Measurements from ENCODE around the gene IL26.

The IL26 gene

GRCh38 chr12:68225576-68226476 lies at the start of gene IL26:
TSS of gene IL26 (minus strand) at chr12:68225810. CDS start at chr12:68225756, 54 bp downstream.
- TF ChIP-seq ZNF274 (IDR thresholded peaks at IDR 0.05; ENCODE audit: low read depth, low read length): no peak

GRCh38 chr12:68272732-68273131 lies 47.1 kb upstream of the IL26 start:
- no peak for TF ChIP-seq ZNF274 (IDR thresholded peaks at IDR 0.05; ENCODE audit: low read depth, low read length)
- no peak overlapping the region for H3K4me3 ChIP-seq (ENCODE audit: low read length)

More at GRCh38 chr12:68225576-68226476, at the start of gene IL26:
- H3K4me3 ChIP-seq (ENCODE audit: low read length): no peak within 1 kb of the TSS

- no peak for TF ChIP-seq ZNF274 (IDR thresholded peaks at IDR 0.05; ENCODE audit: low read depth, low read length)
- H3K4me3 ChIP-seq (ENCODE audit: low read length): no peak overlapping the region
Measured at GRCh38 chr12:68271346-68271745, 45.7 kb upstream of the IL26 start.

GRCh38 chr12:68270358-68270757 lies 44.7 kb upstream of the IL26 start:
- no peak for TF ChIP-seq ZNF274 (IDR thresholded peaks at IDR 0.05; ENCODE audit: low read depth, low read length)
- no peak overlapping the region for H3K4me3 ChIP-seq (ENCODE audit: low read length)

- no peak overlapping the region for H3K4me3 ChIP-seq (ENCODE audit: low read length)
- TF ChIP-seq ZNF274 (IDR thresholded peaks at IDR 0.05; ENCODE audit: low read depth, low read length): no peak
Measured at GRCh38 chr12:68269779-68270178, 44.2 kb upstream of the IL26 start.

- TF ChIP-seq ZNF274 (IDR thresholded peaks at IDR 0.05; ENCODE audit: low read depth, low read length): no peak
- no peak overlapping the region for H3K4me3 ChIP-seq (ENCODE audit: low read length)
Measured at GRCh38 chr12:68268967-68269366, 43.4 kb upstream of the IL26 start.

GRCh38 chr12:68267892-68268396 lies 42.3 kb upstream of the IL26 start:
- H3K4me3 ChIP-seq (ENCODE audit: low read length): no peak overlapping the region
- TF ChIP-seq ZNF274 (IDR thresholded peaks at IDR 0.05; ENCODE audit: low read depth, low read length): no peak

- TF ChIP-seq ZNF274 (IDR thresholded peaks at IDR 0.05; ENCODE audit: low read depth, low read length): no peak
Measured at GRCh38 chr12:68264857-68265256, 39.2 kb upstream of the IL26 start.

GRCh38 chr12:68264158-68264855 lies 38.7 kb upstream of the IL26 start:
- TF ChIP-seq ZNF274 (IDR thresholded peaks at IDR 0.05; ENCODE audit: low read depth, low read length): no peak

More at GRCh38 chr12:68264857-68265256, 39.2 kb upstream of the IL26 start:
- H3K4me3 ChIP-seq (ENCODE audit: low read length): no peak overlapping the region

GRCh38 chr12:68263366-68263765 lies 37.8 kb upstream of the IL26 start:
- no peak overlapping the region for H3K4me3 ChIP-seq (ENCODE audit: low read length)
- no peak for TF ChIP-seq ZNF274 (IDR thresholded peaks at IDR 0.05; ENCODE audit: low read depth, low read length)

More at GRCh38 chr12:68264158-68264855, 38.7 kb upstream of the IL26 start:
- H3K4me3 ChIP-seq (ENCODE audit: low read length): no peak overlapping the region

GRCh38 chr12:68261896-68262295 lies 36.3 kb upstream of the IL26 start:
- H3K4me3 ChIP-seq (ENCODE audit: low read length): no peak overlapping the region
- TF ChIP-seq ZNF274 (IDR thresholded peaks at IDR 0.05; ENCODE audit: low read depth, low read length): no peak

- no peak overlapping the region for H3K4me3 ChIP-seq (ENCODE audit: low read length)
- no peak for TF ChIP-seq ZNF274 (IDR thresholded peaks at IDR 0.05; ENCODE audit: low read depth, low read length)
Measured at GRCh38 chr12:68260153-68260552, 34.5 kb upstream of the IL26 start.

GRCh38 chr12:68259318-68259940 lies 33.8 kb upstream of the IL26 start:
- no peak overlapping the region for H3K4me3 ChIP-seq (ENCODE audit: low read length)
- TF ChIP-seq ZNF274 (IDR thresholded peaks at IDR 0.05; ENCODE audit: low read depth, low read length): no peak

- no peak for TF ChIP-seq ZNF274 (IDR thresholded peaks at IDR 0.05; ENCODE audit: low read depth, low read length)
Measured at GRCh38 chr12:68253504-68253903, 27.9 kb upstream of the IL26 start, which contains the start of gene IL22. TSS of gene IL22 (minus strand) at chr12:68253604. CDS start at chr12:68253448, 156 bp downstream.

More at GRCh38 chr12:68253504-68253903, 27.9 kb upstream of the IL26 start, which contains the start of gene IL22:
- no peak within 1 kb of the TSS for H3K4me3 ChIP-seq (ENCODE audit: low read length)
